Neural cell (in vitro differentiated cells): ENCODE data around the gene CCDC159. TPM values are rescaled to one million over a fixed set of nuclear protein-coding genes. Genes with fewer than 3 reads are reported as not detected.
"Not testable (repeated sequence)": the region's sequence is repeated elsewhere in the genome, so short reads cannot be mapped to it uniquely, and the experiment has no call there.

Experiments used
- H2AFZ ChIP-seq: fragments of 200-600, 300-800 bp; sonication (generic), shearing (Covaris generic); 2 replicates; pipeline ENCODE4 v1.6.0; 2014; ENCODE audit warnings: low read depth, mild to moderate bottlenecking, antibody characterized with exemption, low read length, moderate library complexity
- H3F3A ChIP-seq: fragments of 200-600 bp; shearing (Covaris generic); 2 replicates; pipeline ENCODE4 v1.6.1; 2016; ENCODE audit warnings: mild to moderate bottlenecking, moderate library complexity, mixed read lengths, antibody characterized with exemption, low read length; ENCODE audit not compliant: insufficient read depth, poor library complexity, severe bottlenecking
- H3K27ac ChIP-seq: fragments of 200-600, 300-800 bp; sonication (generic), shearing (Covaris generic); 2 replicates; pipeline ENCODE4 v1.5.1; 2014; ENCODE audit warnings: mild to moderate bottlenecking, low read length, moderate library complexity
- H3K27me3 ChIP-seq: fragments of 300-800, 200-600 bp; sonication (generic), shearing (Covaris generic); 2 replicates; pipeline ENCODE4 v1.6.0; 2014; ENCODE audit warnings: mild to moderate bottlenecking, low read depth, low read length, moderate library complexity; ENCODE audit not compliant: insufficient read depth
- H3K36me3 ChIP-seq: fragments of 300-800, 200-600 bp; sonication (generic), shearing (Covaris generic); 2 replicates; pipeline ENCODE4 v1.5.1; 2014; ENCODE audit warnings: mild to moderate bottlenecking, antibody characterized with exemption, low read length, moderate library complexity; ENCODE audit not compliant: insufficient read depth
- H3K4me2 ChIP-seq: fragments of 300-800, 200-600 bp; sonication (generic), shearing (Covaris generic); 2 replicates; pipeline ENCODE4 v1.6.0; 2014; ENCODE audit warnings: mild to moderate bottlenecking, low read length
- H3K4me3 ChIP-seq: fragments of 300-800, 200-600 bp; sonication (generic), shearing (Covaris generic); 2 replicates; pipeline ENCODE4 v1.5.1; 2014; ENCODE audit warnings: mild to moderate bottlenecking, low read length, moderate library complexity
- H3K79me2 ChIP-seq: fragments of 200-600 bp; shearing (Covaris generic); replicated peaks from 2 replicates; pipeline ENCODE4 v1.6.0; 2014; ENCODE audit warnings: mild to moderate bottlenecking, low read length, moderate library complexity; ENCODE audit not compliant: insufficient read depth
- H3K9ac ChIP-seq: fragments of 300-800, 200-600 bp; sonication (generic), shearing (Covaris generic); 2 replicates; pipeline ENCODE4 v1.6.1; 2016; ENCODE audit warnings: mild to moderate bottlenecking, low read length, mixed read lengths
- H3K9me2 ChIP-seq: fragments of 200-600 bp; shearing (Covaris generic); 2 replicates; pipeline ENCODE4 v1.6.1; 2016; ENCODE audit warnings: mild to moderate bottlenecking, low read length, mixed read lengths; ENCODE audit not compliant: insufficient read depth
- H3K9me3 ChIP-seq: fragments of 200-600, 300-800 bp; sonication (generic), shearing (Covaris generic); 2 replicates; pipeline ENCODE4 v1.6.1; 2016; ENCODE audit warnings: mild to moderate bottlenecking, mixed run types, low read length, moderate library complexity, mixed read lengths
- H4K20me1 ChIP-seq: fragments of 200-600 bp; shearing (Covaris generic); 2 replicates; pipeline ENCODE4 v1.6.1; 2016; ENCODE audit warnings: mild to moderate bottlenecking, mixed run types; ENCODE audit not compliant: insufficient read depth
- EP300 ChIP-seq: fragments of 450-650 bp; conservative IDR thresholded peaks from 2 replicates; pipeline ENCODE4 v1.6.1; 2014; ENCODE audit warnings: antibody characterized with exemption, mild to moderate bottlenecking, moderate library complexity; ENCODE audit not compliant: poor library complexity, severe bottlenecking
- EZH2 ChIP-seq: fragments of 200-600, 300-800 bp; shearing (Covaris generic), sonication (generic); IDR thresholded peaks from 2 replicates; pipeline ENCODE4 v1.6.1; 2014; ENCODE audit warnings: antibody characterized with exemption, low read length, borderline replicate concordance, mild to moderate bottlenecking; ENCODE audit not compliant: insufficient read depth, poor library complexity, severe bottlenecking
- MXI1 ChIP-seq: fragments of 450-650 bp; conservative IDR thresholded peaks from 2 replicates; pipeline ENCODE4 v1.6.1; 2014; ENCODE audit warnings: antibody characterized with exemption, mild to moderate bottlenecking; ENCODE audit not compliant: poor library complexity, severe bottlenecking
- POLR2AphosphoS5 ChIP-seq: IDR thresholded peaks from 2 replicates; pipeline ENCODE4 v1.6.1; 2012
- RAD21 ChIP-seq: fragments of 450-650 bp; conservative IDR thresholded peaks from 2 replicates; pipeline ENCODE4 v1.6.1; 2014; ENCODE audit warnings: antibody characterized with exemption, mild to moderate bottlenecking, moderate library complexity
- SMC3 ChIP-seq: fragments of 450-650 bp; conservative IDR thresholded peaks from 2 replicates; pipeline ENCODE4 v1.6.1; 2014; ENCODE audit warnings: antibody characterized with exemption, mild to moderate bottlenecking, moderate library complexity; ENCODE audit not compliant: poor library complexity
- polyA plus RNA-seq: library from polyadenylated mRNA; depleted of rRNA; stranded (reverse); fragments of >200 nt; gene quantifications from 2 replicates; pipeline ENCODE4 v1.2.3, GENCODE V29; 2014
- TF ChIP-seq, protein P1 (sequence below): fragments of 450-650 bp; IDR thresholded peaks from 2 replicates; pipeline ENCODE4 v1.5.1; 2014; ENCODE audit warnings: antibody characterized with exemption, mild to moderate bottlenecking, moderate library complexity; ENCODE audit not compliant: poor library complexity, severe bottlenecking
- TF ChIP-seq, protein P2 (sequence below): IDR thresholded peaks from 2 replicates; pipeline ENCODE4 v1.6.1; 2012; ENCODE audit warnings: borderline replicate concordance

CCDC159 gene
- polyA plus RNA-seq, 1 donor from 2014 or later, result 2.4 TPM

DNA sequence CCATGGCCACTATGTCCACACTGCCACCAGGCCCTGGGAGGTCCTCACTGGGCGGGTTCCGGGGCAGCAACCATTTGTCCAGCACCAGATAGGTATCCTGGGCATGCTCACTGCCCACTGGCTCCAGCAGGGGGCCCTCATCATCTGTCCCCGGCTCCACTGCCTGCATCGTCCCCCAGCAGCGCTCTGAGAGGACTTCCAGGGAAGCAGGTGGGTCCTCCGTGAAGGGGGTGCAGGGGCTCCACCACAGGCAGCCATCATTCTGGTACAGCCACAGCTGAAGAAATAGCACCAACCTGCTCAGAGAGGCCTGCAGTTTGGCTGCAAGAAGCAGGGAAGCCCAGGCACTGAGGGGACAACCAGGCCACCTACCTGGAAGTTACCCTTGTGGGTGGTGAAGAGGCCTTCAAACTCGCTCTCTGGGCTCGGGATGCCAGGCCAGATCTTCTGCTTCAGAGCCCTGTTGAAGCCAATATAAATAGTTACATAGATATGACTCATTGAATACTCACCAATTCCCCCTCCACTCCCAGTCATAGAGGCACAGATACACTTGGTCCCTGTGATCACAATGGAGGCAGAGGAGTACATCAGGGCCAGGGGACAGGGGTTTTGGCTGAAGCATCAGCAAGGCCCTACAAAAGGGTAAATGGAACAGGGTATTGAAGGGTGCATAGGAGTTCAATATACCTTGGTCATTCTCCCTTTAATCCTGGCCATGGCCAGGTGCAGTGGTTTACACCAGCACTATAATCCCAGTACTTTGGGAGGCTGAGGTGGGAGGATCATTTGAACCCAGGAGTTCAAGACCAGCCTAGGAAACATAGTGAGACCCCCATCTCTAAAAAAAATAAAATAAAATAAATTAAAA, 32.2 kb downstream of the CCDC159 start:
- TF ChIP-seq SMC3 (peak; percentile 33), RAD21 (peak; percentile 44), MXI1 (no peak)
- TF ChIP-seq, protein P1, sequence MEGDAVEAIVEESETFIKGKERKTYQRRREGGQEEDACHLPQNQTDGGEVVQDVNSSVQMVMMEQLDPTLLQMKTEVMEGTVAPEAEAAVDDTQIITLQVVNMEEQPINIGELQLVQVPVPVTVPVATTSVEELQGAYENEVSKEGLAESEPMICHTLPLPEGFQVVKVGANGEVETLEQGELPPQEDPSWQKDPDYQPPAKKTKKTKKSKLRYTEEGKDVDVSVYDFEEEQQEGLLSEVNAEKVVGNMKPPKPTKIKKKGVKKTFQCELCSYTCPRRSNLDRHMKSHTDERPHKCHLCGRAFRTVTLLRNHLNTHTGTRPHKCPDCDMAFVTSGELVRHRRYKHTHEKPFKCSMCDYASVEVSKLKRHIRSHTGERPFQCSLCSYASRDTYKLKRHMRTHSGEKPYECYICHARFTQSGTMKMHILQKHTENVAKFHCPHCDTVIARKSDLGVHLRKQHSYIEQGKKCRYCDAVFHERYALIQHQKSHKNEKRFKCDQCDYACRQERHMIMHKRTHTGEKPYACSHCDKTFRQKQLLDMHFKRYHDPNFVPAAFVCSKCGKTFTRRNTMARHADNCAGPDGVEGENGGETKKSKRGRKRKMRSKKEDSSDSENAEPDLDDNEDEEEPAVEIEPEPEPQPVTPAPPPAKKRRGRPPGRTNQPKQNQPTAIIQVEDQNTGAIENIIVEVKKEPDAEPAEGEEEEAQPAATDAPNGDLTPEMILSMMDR, result peak; percentile 55
- H3K27ac ChIP-seq, result no peak overlapping the region
- H3K9me3 ChIP-seq, result no peaks in the 10 kb centered on the region
- H3K36me3 ChIP-seq, result no peaks in the 10 kb centered on the region
- H3K27me3 ChIP-seq, result peaks cover 17% of the 10 kb centered on the region
- H2AFZ ChIP-seq, result no peak overlapping the region
- H3K4me2 ChIP-seq, result no peak overlapping the region
- no peaks in the 10 kb centered on the region for H3K79me2 ChIP-seq
- H3K4me3 ChIP-seq, result no peak overlapping the region
- H3F3A ChIP-seq, result peaks cover 6% of the 10 kb centered on the region
- H3K9me2 ChIP-seq, result no peaks in the 10 kb centered on the region
- H4K20me1 ChIP-seq, result no peaks in the 10 kb centered on the region
- H3K9ac ChIP-seq, result no peak overlapping the region

DNA sequence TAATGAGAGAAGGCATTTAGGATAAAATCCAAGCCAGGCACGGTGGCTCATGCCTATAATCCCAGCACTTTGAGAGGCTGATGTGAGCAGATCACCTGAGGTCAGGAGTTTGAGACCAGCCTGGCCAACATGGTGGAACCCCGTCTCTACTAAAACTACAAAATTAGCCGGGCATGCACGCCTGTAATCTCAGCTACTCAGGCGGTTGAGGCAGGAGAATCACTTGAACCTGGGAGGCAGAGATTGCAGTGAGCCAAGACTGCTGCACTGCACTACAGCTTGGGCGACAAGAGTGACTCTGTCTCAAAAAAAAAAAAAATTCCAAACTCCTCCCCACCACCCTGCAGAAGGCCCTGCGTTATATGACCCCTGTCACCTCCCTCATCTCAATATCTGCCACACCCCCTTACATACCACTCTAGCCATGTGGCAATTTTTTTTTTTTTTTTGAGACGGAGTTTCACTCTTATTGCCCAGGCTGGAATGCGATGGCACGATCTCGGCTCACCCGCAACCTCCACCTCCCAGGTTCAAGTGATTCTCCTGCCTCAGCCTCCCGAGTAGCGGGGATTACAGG, 33.0 kb downstream of the CCDC159 start:
- H3K4me2 ChIP-seq, H3F3A ChIP-seq, H4K20me1 ChIP-seq, H3K79me2 ChIP-seq, H3K36me3 ChIP-seq, H3K9me2 ChIP-seq, H3K27ac ChIP-seq, H3K9me3 ChIP-seq, H2AFZ ChIP-seq, H3K9ac ChIP-seq, H3K4me3 ChIP-seq: not testable (repeated sequence)
- H3K27me3 ChIP-seq, result peaks cover 24% of the 10 kb centered on the region

DNA sequence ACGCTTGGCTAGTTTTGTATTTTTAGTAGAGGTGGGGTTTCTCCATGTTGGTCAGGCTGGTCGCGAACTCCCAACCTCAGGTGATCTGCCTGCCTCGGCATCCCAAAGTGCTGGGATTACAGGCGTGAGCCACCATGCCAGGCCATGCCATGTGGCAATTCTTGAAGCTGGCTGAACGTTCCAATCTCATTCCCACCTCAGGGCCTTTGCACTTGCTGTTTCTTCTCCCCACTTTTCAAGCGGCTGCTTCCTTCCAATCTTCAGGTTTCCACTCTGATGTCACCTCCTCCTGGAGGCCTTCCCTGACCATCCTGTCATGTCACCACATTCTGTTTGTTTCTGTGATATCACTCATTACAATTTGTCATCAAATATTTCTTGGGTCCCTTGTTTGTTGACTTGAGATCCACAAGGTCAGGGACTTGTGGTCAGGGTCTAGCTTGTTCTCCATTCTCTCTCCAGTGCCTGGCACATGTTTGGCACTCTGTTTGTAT, 33.6 kb downstream of the CCDC159 start:
- Histone ChIP-seq H3K27ac (no peak overlapping the region), H3K4me2 (no peak overlapping the region), H3K4me3 (peak overlapping the region; percentile 78)

More for the DNA sequence above, 33.6 kb downstream of the CCDC159 start:
- Histone ChIP-seq H3K9me2 (no peaks in the 10 kb centered on the region), H3K27me3 (peaks cover 24% of the 10 kb centered on the region), H3K79me2 (no peaks in the 10 kb centered on the region), H3K36me3 (no peaks in the 10 kb centered on the region), H3F3A (no peaks in the 10 kb centered on the region), H2AFZ (no peak overlapping the region), H4K20me1 (no peaks in the 10 kb centered on the region), H3K9me3 (no peaks in the 10 kb centered on the region), H3K9ac (no peak overlapping the region)
- TF ChIP-seq SMC3 (no peak), EP300 (no peak), EZH2 (no peak), POLR2AphosphoS5 (no peak)
- TF ChIP-seq, protein P2, sequence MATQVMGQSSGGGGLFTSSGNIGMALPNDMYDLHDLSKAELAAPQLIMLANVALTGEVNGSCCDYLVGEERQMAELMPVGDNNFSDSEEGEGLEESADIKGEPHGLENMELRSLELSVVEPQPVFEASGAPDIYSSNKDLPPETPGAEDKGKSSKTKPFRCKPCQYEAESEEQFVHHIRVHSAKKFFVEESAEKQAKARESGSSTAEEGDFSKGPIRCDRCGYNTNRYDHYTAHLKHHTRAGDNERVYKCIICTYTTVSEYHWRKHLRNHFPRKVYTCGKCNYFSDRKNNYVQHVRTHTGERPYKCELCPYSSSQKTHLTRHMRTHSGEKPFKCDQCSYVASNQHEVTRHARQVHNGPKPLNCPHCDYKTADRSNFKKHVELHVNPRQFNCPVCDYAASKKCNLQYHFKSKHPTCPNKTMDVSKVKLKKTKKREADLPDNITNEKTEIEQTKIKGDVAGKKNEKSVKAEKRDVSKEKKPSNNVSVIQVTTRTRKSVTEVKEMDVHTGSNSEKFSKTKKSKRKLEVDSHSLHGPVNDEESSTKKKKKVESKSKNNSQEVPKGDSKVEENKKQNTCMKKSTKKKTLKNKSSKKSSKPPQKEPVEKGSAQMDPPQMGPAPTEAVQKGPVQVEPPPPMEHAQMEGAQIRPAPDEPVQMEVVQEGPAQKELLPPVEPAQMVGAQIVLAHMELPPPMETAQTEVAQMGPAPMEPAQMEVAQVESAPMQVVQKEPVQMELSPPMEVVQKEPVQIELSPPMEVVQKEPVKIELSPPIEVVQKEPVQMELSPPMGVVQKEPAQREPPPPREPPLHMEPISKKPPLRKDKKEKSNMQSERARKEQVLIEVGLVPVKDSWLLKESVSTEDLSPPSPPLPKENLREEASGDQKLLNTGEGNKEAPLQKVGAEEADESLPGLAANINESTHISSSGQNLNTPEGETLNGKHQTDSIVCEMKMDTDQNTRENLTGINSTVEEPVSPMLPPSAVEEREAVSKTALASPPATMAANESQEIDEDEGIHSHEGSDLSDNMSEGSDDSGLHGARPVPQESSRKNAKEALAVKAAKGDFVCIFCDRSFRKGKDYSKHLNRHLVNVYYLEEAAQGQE, result no peak
- TF ChIP-seq, protein P1, result no peak
